ENCODE results near the gene MACIR. TPM values are rescaled to one million over a fixed set of nuclear protein-coding genes. Genes with fewer than 3 reads are reported as not detected.

Gene MACIR
- polyA plus RNA-seq, 2 of the 4 experiments (the other 2 are of a cell fraction), result 20.1 to 38.8 TPM

- TF ChIP-seq KDM1A (IDR thresholded peaks at IDR 0.05; ENCODE audit: low read depth) (no peak), TFCP2L1 (CRISPR knock-in tag; IDR thresholded peaks at IDR 0.05) (no peak)
- Histone ChIP-seq H3K4me1 (no peaks in the 10 kb centered on the region), H3K27ac (no peak overlapping the region), H3K9me3 (no peaks in the 10 kb centered on the region), H3K4me3 (no peak overlapping the region), H3K4me2 (no peak overlapping the region)
- ChIA-PET CTCF (no interaction called here), POLR2A (no interaction called here)
- ATAC-seq (no peak), DNase-seq (ENCODE audit: low read depth in 1 of 2, low spot score in 1 of 2) (no peak), FAIRE-seq (no peak)
- 74% methylated on average over 5 of the region's 5 CpGs for WGBS (ENCODE audit: missing lambda C conversion rate)
These were observed 36.9 kb downstream of the MACIR start for GRCh38 chr5:103295424-103295823.

GRCh38 chr5:103295871-103296270, 37.3 kb downstream of the MACIR start:
- Histone ChIP-seq H3K9me3 (no peaks in the 10 kb centered on the region), H3K4me3 (no peak overlapping the region), H3K4me2 (no peak overlapping the region), H3K27ac (no peak overlapping the region), H3K4me1 (no peaks in the 10 kb centered on the region)
- no peak for TF ChIP-seq USF2 (IDR thresholded peaks at IDR 0.05)
- TF ChIP-seq CTCF (IDR thresholded peaks at IDR 0.05), result no peak
- CTCF ChIA-PET, result interaction anchor here (1.6 kb wide), 1 partner anchor 20 kb away, joined by 3 read pairs; no protein-coding TSS in a partner anchor
- ATAC-seq, result no peak
- POLR2A ChIA-PET, result no interaction called here
- WGBS (ENCODE audit: missing lambda C conversion rate), result 83% methylated on average over 3 of the region's 3 CpGs
- no peak for DNase-seq (ENCODE audit: low read depth in 1 of 2, low spot score in 1 of 2)
- no peak for FAIRE-seq

- FAIRE-seq (no peak), ATAC-seq (no peak), DNase-seq (ENCODE audit: low read depth in 1 of 2, low spot score in 1 of 2) (no peak)
- no peak overlapping the region for H3K4me2 ChIP-seq
- H3K4me1 ChIP-seq, result no peaks in the 10 kb centered on the region
- H3K27ac ChIP-seq, result no peak overlapping the region
- TF ChIP-seq MAFK (IDR thresholded peaks at IDR 0.05; ENCODE audit: partially characterized antibody) (peak; percentile 23), ZNF302 (CRISPR knock-in tag; IDR thresholded peaks at IDR 0.05) (no peak), POLR2AphosphoS2 (conservative IDR thresholded peaks at IDR 0.05; ENCODE audit: low read length) (no peak)
- 91% methylated on average over 1 of the region's 1 CpG for WGBS (ENCODE audit: missing lambda C conversion rate)
- CTCF ChIA-PET, result no interaction called here
- POLR2A ChIA-PET, result interaction anchor here (1.2 kb wide), 1 partner anchor 40 kb away, joined by 4 read pairs; the partner anchor contains the start of gene MACIR
- no peak overlapping the region for H3K4me3 ChIP-seq
- no peaks in the 10 kb centered on the region for H3K9me3 ChIP-seq
These were observed 39.6 kb downstream of the MACIR start for GRCh38 chr5:103298117-103298516.

- H3K4me1 ChIP-seq, result no peaks in the 10 kb centered on the region
- ChIA-PET CTCF (no interaction called here), POLR2A (no interaction called here)
- TF ChIP-seq RAD21 (conservative IDR thresholded peaks at IDR 0.05 in 1 of 2, IDR thresholded peaks at IDR 0.05 in 1 of 2), result no peak
- no peak for TF ChIP-seq FOSB (CRISPR knock-in tag; IDR thresholded peaks at IDR 0.05)
- no peak for TF ChIP-seq CHD2 (IDR thresholded peaks at IDR 0.05; ENCODE audit: low read length, partially characterized antibody)
- TF ChIP-seq ZSCAN20 (CRISPR knock-in tag; IDR thresholded peaks at IDR 0.05), result no peak
- no peak for TF ChIP-seq KDM5A (IDR thresholded peaks at IDR 0.05)
- no peak for TF ChIP-seq SMC3 (IDR thresholded peaks at IDR 0.05)
- TF ChIP-seq FOSL2 (IDR thresholded peaks at IDR 0.05), result no peak
- no peak for TF ChIP-seq FOSL2 (CRISPR knock-in tag; IDR thresholded peaks at IDR 0.05)
- no peak for TF ChIP-seq NR3C1 (IDR thresholded peaks at IDR 0.05)
- TF ChIP-seq CEBPB (IDR thresholded peaks at IDR 0.05), result no peak
- no peak for TF ChIP-seq KDM1A (IDR thresholded peaks at IDR 0.05; ENCODE audit: low read depth)
- no peak for TF ChIP-seq ESRRA (IDR thresholded peaks at IDR 0.05; ENCODE audit: borderline replicate concordance, low read length)
- no peak for TF ChIP-seq MYC (IDR thresholded peaks at IDR 0.05; ENCODE audit: borderline replicate concordance, low read length)
- no peak for TF ChIP-seq RFX5 (IDR thresholded peaks at IDR 0.05)
- no peak for TF ChIP-seq HOXB5 (CRISPR knock-in tag; IDR thresholded peaks at IDR 0.05)
- no peak for TF ChIP-seq CHD4 (IDR thresholded peaks at IDR 0.05; ENCODE audit: borderline replicate concordance)
- TF ChIP-seq POLR2A (IDR thresholded peaks at IDR 0.05; ENCODE audit: low read length), result no peak
- no peak for TF ChIP-seq JUNB (IDR thresholded peaks at IDR 0.05)
- no peak overlapping the region for H3K4me2 ChIP-seq
- ATAC-seq (no peak), DNase-seq (ENCODE audit: low read depth in 1 of 2, low spot score in 1 of 2) (no peak), FAIRE-seq (no peak)
- no peak overlapping the region for H3K27ac ChIP-seq
- H3K9me3 ChIP-seq, result no peaks in the 10 kb centered on the region
- WGBS (ENCODE audit: missing lambda C conversion rate), result 72% methylated on average over 4 of the region's 4 CpGs
- H3K4me3 ChIP-seq, result no peak overlapping the region
These were observed 40.1 kb downstream of the MACIR start for GRCh38 chr5:103298607-103299188.
